Upper lobe of left lung (tissue), 4 donors: ENCODE measurements around the gene FOXA3.

ENCODE experiments used
- EP300 ChIP-seq, 4 donors: sonication (generic); formaldehyde crosslinking; IDR thresholded peaks; one replicate each; pipeline ENCODE4 v1.5.1; 2017; ENCODE audit warnings: antibody characterized with exemption in 4 of 4, control low read depth in 2 of 4
- POLR2A ChIP-seq, 4 donors: fragments of 450-650 bp; IDR thresholded peaks; one replicate each; pipeline ENCODE4 v1.5.1; 2016 to 2017; ENCODE audit warnings: antibody characterized with exemption in 4 of 4, mild to moderate bottlenecking in 2 of 4
- TF ChIP-seq, protein P1 (sequence below), 6 experiments: fragments of 450-650 bp in 4 of 6; fragments of 200-600 bp in 2 of 6; sonication (generic) in 2 of 6; IDR thresholded peaks; one replicate each; pipeline ENCODE4 v1.5.1; 2016 to 2019; ENCODE audit warnings: antibody characterized with exemption in 6 of 6

GRCh38 chr19:45854167-45854778 is 9.9 kb upstream of the FOXA3 start:
- no peak for TF ChIP-seq POLR2A (IDR thresholded peaks at IDR 0.05)
- no peak for TF ChIP-seq EP300 (IDR thresholded peaks at IDR 0.05)
- TF ChIP-seq, protein P1, sequence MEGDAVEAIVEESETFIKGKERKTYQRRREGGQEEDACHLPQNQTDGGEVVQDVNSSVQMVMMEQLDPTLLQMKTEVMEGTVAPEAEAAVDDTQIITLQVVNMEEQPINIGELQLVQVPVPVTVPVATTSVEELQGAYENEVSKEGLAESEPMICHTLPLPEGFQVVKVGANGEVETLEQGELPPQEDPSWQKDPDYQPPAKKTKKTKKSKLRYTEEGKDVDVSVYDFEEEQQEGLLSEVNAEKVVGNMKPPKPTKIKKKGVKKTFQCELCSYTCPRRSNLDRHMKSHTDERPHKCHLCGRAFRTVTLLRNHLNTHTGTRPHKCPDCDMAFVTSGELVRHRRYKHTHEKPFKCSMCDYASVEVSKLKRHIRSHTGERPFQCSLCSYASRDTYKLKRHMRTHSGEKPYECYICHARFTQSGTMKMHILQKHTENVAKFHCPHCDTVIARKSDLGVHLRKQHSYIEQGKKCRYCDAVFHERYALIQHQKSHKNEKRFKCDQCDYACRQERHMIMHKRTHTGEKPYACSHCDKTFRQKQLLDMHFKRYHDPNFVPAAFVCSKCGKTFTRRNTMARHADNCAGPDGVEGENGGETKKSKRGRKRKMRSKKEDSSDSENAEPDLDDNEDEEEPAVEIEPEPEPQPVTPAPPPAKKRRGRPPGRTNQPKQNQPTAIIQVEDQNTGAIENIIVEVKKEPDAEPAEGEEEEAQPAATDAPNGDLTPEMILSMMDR (IDR thresholded peaks at IDR 0.05) = no peak
